NOMO-1 treated with DMSO at 0.1 percent for 48 hours (cell line): ENCODE measurements around the gene PXDN.
"Not testable (repeated sequence)": the region's sequence is repeated elsewhere in the genome, so short reads cannot be mapped to it uniquely, and the experiment has no call there.

Experiments
- DNase-seq: peaks from one replicate; lab custom pipeline; 2025; ENCODE audit not compliant: unreplicated experiment; lab: John Stamatoyannopoulos, UW

PXDN gene

DNA sequence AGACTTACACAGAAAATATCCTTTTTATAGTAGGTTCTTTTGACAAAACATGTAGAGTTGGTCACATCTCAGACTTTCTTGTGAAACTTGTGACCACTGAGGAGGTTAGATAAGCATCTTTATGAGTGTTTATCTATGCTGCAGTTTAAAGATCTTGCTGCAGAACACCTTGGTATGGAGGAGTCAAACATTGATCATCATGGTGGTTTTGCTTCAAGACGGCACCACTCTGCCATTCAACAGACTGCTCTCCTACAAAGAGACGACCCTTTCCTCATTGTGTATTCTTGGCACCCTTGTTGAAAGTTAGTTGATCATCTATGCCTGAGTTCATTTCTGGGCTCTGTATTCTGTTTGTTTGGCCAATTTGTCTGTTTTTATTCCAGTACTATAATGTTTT lies 20.0 kb downstream of the PXDN start:
- not testable (repeated sequence) for DNase-seq

DNA sequence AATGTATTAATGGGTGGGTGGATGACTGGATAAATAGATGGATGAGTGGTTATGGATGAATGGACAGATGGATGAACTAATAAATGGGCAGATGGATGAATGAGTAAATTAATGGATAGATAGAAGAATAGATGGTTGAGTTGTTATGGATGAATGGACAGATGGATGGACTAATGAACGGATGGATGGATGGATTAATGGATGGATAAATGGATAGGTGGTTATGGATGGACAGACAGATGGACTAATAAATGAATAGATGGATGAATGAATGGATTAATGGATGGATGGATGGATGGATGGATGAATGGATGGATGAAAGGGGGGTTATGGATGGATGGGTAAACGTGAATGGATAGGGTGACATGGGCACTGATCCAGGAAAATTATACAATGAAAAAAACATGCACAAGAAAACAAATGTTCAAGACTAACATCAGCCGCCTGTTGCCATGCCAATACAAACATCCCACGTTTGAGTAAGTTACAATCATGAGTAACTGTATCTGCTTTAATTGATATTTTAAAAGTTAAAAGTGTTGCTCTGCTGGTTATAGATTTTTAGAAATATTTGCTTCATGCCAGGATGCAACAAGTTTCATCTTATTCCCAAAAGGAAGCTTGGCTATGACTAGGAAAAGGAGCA lies 20.8 kb downstream of the PXDN start:
- DNase-seq: no peak

DNA sequence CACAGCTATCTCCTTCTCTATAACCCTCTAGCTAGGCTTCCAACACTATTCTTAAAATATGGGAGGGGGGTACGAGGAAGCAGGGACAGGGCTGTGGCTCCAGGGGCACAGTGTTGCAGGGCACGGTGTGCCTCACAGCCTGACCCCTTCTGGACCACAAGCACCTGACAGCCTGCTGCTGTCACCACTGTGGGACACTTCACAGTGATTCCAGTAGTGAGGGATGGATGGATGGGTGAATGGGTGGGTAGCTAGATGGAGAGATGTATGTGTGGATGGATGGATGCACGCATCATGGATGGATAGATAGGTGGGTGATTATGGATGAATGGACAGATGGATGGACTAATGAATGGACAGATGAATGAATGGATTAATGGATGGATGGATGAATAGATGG lies 21.6 kb downstream of the PXDN start:
- no peak for DNase-seq

DNA sequence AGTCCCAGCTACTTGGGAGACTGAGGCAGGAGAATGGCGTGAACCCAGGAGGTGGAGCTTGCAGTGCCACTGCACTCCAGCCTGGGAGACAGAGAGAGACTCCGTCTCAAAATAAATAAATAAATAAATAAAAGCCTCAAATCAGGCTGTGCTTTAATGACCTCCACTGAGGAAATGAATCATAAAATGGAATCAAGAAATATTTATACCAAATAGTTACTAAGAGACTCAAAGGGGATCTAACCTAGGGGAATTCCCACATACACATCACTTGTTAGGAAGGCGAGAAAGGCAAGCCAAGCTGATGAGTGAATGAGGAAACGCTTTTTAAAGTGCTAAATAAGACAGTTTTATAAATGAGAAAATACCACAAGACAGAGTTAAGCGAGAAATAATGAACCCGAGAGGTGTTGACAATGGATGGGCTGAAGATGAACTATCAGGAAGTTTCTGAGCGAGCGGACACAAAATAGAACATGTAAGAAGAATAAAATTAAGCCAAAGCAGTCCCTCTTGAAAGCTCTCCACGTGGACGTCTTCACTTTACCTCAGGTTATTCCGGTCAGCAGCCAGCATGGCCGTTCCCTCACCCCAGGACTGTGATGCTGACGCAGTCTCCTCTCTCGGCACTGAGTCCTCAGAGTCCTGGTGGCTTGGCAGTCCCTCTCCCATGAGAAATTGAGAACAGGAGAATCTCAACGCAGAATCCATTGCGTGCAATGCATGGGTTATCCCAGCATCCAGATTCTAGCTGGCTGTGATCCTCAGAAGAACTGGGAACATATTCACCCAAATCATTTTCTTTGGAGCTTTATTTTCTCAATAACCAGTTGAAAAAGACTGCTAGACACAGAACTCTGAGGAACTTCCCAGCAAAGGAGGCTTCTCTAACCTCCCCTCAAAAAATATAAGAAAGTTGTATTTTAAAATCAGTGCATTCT lies 22.3 kb downstream of the PXDN start:
- DNase-seq: no peak

DNA sequence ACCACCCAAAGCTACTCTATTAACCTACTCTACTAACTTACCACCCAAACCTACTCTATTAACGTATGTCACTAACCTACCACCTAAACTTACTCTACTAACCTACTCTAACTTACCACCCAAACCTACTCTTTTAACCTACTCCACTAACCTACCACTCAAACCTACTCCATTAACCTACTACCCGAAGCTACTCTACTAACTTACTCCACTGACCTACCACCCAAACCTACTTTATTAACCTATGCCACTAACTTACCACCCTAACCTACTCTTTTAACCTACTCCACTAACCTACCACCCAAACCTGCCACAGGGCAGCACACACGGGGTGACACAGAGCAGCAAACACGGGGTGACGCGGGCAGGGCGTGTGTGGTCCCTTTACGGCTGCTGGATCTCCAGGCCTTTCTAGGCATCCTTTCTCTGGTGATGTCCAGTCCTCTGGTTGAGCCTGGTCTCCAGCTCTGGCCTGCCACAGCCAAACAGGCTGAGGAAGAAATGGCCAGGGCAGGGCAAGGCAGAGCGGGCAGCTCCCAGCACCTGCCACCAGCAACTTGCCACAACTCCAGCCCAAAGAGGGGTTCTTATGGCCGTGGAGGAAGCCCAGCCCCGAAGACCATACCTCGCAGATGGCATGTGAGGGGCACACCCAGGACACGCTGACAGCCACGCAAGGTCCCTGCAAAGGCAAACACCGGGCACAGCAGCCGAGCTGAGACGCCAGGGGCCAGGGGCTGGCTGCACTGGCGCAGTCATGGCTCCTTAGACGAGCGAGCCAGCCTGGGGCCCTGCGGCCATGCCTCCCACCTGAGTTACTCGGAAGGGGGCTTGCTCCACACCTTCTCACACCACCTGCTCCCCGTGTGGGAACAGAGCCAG lies 25.7 kb downstream of the PXDN start:
- no peak for DNase-seq

DNA sequence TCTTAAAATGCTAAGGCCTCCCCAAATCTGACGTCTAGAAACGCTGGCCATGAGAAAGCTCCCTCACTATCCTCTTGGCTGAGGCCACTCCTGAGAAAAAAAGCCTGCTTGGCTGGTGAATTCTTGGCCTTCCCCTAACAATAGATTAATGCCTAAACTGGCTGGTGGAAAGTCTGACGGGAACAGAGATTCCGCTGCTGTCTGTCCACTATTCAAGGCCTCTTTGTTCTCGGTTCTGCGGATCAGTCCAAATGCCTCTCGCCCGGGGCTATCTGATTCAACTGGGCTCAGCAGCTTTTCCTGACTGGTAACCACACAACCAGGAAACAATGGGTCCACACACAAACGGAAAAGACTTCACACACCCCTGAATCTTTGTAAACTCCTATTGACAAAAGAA lies 27.2 kb downstream of the PXDN start:
- DNase-seq: no peak

DNA sequence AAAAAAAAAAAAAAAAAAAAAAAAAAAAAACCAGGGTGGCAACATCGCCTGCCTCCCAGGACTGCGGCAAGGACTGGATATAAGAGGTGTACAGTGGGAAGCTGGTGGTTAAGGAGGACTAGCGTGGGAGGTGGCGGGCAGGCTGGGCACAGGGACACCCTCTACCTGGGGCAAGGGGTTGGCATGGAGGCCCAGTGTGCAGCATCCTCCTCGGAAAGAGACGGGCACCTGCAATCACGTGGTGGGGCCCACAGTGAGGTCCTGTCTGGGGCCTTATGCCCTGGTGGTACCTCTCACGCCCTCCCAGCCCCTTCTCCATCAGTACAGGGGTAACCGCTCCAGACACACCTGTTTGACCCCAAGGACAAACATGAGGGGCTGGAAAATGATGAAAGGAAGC lies 27.9 kb downstream of the PXDN start:
- no peak for DNase-seq

DNA sequence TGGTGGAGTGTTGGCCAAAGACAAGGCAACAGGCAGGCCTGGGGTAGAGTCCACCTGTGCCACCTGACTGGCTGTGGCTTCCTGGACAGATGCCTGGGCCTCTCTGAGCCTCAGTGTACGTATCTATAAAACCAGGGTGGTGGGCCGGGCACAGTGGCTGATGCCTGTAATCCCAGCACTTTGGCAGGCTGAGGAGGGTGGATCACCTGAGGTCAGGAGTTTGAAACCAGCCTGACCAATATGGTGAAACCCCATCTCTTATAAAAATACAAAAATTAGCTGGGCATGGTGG lies 28.4 kb downstream of the PXDN start:
- DNase-seq: not testable (repeated sequence)

DNA sequence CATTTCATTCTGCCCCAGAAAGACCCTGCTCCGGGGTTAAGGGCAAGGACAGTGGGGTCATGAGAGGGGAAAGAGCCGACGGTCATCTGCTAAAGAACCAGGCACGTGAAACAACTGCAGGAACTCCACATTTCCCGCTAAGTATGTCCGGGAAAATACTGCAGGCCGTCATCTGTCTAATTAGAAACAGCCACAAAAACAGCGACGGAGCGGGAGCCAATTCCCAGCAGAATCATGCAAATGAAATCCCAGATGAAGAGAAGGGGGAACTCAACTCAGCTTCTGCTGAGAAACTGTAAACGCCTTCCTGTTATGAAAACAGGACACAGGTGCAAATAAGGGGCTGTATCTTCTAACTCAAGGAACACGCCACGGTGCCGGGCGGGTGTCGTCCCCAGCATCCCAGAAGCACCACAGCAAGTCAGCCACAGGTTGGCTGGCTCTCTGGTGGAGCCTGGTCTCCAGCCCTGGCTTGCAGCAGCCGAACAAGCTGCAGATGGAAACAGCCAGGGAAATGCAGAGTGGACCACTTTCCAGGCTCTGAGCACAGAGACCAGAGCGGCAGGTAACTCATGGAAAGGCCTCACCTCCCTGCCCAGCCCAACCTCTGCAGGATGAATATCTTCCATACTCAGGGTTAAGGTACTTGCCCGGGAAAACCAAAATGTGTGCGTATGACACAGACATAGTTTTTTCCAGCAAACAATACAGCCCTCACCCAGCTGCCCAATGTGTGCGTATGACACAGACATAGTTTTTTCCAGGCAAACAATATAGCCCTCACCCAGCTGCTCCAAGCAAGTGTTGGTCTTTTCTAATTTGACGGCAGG lies 28.9 kb downstream of the PXDN start:
- no peak for DNase-seq

DNA sequence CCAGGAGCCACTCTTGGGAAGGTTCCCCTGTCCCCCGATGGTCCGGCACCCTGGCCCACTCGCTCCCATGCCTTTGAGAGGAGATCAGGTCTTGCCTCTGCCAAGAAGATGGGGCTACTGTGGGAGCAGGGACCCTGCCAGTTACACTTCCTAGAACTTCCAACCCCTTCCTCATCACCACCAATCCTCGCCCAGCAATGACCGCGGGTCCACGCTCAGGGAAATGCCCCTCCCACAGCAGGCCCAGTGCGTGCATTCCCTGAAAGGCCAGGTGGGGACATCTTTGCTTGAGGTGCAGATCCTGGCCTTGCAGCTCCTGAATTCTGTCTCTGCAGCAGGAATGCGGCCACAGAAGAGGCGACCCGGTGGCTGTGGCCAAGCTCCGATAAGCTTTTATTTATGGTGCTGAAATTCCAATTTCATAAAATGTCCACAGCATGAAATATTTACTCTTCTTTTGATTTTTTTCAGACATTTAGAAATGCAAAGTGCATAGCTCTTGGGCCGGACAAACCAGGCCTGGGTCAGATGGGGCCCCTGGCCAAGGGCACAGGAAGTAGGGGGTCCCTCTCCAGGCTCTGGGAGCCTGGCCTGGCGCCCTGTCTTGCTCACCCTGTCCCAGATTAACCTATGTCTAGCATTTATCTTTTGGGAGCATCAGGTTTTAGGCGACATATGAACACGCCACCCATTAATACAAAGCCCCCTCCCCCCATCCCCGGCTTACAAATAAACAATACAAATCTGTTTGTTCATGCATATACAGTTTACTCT lies 29.8 kb downstream of the PXDN start:
- no peak for DNase-seq

DNA sequence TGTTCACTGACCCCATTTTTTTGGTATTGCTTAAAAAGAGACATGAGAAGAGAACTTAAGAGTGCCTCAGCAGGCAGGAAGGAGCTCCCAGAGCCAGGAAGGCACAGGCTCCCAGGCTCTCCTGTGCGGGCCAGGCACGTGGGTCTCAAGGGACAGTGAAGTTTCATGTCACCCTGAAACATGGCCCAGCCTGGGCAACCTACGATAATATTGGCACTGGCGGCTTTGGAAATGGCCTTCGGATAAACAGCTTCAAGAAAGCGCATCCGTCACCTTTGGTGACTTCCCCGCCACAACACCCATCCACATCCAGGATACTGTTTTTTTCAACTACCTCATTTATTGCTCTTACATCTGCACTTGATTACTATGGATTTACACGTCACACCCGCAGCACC lies 30.5 kb downstream of the PXDN start:
- DNase-seq: no peak

DNA sequence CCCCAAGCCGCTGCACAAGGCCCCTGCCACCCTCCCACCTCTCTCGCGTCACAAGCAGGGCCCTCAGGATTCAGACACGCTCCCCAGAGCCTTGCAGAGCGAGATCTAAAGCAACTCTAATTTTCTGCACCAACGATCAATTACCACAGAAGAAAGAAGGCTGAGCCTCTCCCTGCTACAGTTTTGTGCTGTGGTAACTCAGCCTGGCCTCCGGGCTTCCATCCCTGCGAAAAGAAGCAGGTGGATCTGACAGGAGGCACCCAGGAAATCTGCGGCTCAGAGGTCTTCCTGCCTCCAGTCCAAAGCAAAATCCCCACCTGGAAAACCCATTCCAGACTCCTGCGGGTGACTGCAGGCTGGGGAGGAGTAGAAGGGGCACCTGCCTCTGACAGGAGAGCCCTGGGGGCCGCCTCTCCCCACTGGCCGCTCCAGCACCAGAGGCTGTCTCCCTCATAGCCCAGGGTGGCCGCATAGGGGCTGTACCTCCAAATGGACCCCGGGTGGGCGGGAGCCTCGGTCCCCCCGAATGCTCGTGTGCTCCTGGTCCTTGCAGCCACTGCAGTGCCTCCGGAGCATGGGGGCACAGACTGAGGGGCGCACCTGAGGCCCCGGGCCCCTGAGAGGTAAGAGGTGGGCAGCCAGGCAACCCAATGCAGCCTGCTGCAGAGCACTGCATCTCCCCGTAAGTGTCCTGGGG lies 31.0 kb downstream of the PXDN start:
- DNase-seq: no peak

DNA sequence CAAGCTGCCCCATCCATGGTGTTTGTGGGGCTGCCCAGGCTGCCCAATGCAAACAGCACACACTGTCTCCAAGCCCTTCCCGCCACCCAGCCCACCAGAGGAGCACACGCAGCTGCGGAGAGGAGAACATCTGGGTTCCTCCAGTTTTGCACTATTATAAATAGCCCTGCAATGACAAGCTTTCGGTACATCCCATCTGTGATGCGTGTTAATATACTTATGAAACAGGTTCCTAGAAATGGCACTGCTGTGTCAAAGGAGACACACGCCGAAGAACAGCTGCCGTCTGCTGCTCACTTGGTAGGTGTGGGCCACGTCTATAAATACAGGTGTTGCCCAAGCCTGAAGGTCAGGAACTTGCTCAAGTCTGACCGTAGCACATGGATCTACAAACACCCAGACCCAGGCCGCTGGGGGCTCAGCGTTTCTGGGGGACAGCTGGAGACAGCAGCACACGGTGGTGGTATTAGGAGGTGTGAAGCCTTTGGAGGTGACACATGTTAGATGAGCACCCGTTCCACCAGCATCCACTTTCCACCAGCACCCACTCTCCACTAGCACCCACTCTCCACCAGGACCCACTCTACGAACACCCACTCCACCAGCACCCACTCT lies 34.3 kb downstream of the PXDN start:
- DNase-seq: no peak

DNA sequence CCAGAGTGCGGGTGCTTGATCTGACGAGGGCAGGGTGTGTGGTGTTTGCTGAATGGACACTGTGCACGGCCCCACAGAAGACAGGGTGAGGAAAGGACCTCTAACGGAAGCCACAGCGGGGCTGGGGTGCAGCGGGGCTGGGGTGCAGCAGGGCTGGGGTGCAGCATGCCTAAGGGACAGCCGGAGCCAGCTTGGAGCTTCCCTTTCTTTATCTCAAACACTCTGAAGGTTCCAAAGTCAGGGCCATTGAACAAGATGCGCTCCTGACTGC lies 35.0 kb downstream of the PXDN start:
- DNase-seq: no peak

DNA sequence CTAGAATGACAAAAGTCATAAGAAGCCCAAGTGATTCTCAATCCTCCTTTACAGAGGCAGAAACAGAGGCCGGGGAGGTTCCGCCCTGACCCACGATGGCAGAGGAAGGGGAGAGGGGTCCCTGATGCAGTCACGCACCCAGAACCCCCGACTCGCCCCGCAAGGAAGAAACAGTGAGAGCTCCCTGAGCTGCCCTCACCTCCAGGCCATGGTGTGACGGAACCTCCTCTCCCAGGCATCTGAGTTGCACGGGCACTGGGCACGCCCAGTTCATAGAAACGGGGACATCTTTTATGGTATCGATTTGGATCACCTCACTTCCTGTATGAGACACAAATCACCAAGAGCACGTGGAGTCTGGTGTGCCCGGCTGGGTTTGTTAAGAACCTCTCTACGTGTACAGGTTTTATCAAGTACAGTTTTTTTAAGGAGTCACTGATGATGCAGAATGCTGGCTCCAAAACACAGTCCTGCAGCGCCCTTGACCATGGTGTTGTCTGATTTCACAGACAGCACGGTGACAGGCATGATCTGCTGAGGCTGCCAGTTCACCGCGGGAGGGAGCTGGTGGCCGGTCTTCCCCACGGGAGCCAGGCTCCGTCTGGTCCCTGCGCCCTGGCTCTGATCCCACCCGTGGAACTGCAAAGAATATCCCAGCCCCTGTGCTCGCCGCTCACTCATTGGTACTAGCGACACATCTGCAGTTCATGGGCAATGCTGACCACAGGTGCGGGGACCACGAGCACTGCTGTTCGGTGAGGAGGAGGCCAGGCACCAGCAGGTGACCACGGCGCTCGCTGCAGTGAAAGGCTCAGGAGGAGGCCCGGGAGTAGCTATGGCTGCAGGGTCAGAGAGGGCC lies 35.6 kb downstream of the PXDN start:
- no peak for DNase-seq

DNA sequence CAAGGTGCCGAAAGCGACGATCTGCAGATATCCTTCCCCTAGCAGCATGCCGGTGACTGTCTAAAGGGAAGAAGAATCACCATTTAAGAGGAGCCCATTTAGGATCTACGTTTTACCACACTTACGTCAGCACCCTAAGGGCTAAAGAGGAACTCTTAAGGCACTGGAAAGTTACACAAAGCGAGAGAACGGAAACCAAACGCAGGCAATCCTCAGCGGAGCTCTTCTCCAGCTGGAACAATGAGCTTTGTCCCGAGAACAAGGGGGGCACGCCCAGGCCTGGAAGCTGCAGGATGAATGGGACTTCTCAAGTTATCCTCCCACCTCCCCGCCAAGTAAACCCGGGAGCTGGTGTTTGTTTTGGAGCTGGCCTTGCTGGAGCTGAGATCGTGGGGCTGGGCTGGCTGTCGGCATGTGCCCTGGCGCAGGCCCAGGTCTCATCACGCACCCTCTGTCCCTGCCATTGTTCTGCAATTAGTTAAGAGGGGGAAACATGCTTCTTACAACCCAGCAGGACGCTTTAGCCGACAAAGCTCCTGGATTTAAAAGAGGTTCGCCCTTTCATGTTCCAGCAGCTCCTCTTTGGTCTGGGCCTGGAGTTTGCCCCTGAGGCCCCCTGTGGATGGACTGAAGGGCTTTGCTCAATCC lies 36.4 kb downstream of the PXDN start:
- no peak for DNase-seq

DNA sequence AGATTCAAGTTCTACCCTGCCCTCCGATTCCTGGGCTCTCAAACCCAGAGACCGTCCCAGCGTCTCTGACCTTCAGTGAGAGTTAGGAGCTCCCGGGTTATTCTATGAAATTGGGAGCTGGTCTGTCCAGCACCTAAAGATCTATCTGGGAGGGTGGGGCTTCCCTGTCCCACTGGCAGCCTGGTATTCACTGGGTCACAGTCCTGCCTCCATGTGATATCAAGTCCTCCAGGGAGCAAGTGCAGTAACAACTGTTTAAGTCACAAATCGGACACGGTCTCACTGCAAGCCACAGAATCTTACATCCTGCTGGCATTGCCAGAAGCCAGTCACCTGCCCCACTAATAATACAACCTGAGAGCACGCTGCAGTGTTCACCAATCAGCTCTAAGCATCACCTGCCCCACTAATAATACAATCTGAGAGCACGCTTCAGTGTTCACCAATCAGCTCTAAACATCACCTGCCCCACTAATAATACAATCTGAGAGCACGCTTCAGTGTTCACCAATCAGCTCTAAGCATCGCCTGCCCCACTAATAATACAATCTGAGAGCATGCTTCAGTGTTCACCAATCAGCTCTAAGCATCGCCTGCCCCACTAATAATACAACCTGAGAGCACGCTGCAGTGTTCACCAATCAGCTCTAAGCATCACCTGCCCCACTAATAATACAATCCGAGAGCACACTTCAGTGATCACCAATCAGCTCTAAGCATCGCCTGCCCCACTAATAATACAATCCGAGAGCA lies 38.0 kb downstream of the PXDN start:
- DNase-seq: not testable (repeated sequence)
